Activated T-helper 9 cell treated with anti-CD3 and anti-CD28 coated beads, Interleukin-2, amount 50 U/mL, for 16 hours (primary cell): Measurements from ENCODE around the gene TDRKH.

ENCODE experiments used
- DNase-seq: peaks from one replicate; pipeline ENCODE4 v3.0.0-alpha.2; 2020; ENCODE audit warnings: low read depth

Gene TDRKH

GRCh38 chr1:151790071-151790939 lies at the start of gene TDRKH:
TDRKH (minus strand) TSS chr1:151790500; CDS start chr1:151783022, 7,478 bp downstream.
- peak; percentile 99 for DNase-seq

DNA sequence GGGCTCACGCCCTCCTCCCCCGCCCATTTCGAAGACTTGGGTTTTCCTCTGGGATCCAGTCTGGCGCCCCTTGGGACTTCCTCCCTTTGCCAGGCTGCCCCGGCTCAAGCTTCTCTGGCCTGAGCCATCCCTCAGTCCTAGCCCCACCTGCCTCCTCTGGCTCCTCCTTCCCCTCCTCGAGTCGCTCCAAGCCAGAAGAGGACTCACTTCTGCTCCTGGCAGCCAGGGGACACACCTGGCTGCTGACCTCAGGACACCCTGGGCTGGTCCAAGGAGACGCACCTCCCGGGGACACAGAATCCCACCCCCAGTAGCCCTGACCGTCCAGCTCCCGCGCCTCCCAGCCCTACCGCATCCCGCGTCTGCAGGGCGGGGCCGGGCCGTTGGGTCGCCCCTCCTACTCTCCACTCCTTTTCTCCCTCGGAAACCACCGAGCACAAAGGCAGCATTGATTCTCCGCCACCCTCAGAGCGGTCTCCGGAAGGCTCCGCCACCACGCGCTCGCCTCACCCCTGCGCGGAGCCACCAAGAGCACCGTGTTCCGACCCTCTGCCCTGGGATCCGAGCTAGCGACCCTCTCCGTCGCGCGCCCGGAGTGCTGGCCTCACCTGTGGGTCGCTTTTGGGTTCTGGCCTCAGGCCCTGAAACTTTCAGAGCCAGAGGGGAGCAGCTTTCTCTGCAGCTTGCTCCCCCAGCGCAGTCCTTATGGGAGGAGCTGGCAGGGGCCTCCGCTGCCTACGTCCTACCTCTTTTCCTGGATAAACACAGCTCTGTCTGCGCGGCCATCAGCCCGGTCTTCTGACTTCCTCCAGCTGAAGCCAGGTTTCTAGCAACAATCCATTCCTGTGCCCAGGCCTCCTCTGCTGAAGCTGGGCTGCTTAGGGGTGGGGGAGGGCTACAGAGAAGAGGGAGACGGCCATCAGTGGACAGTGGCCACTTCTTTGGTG lies 49.4 kb upstream of the TDRKH start, which contains the start of gene C2CD4D:
C2CD4D (minus strand) TSS at position 364 of the 947 bp plus-strand sequence. CDS start 831 bp downstream, outside the sequence.
- DNase-seq: peak; percentile 66

- no peak for DNase-seq
Measured at GRCh38 chr1:151839082-151839412, 48.7 kb upstream of the TDRKH start.

GRCh38 chr1:151838222-151839081 lies 48.2 kb upstream of the TDRKH start:
- peak; percentile 43 for DNase-seq

DNA sequence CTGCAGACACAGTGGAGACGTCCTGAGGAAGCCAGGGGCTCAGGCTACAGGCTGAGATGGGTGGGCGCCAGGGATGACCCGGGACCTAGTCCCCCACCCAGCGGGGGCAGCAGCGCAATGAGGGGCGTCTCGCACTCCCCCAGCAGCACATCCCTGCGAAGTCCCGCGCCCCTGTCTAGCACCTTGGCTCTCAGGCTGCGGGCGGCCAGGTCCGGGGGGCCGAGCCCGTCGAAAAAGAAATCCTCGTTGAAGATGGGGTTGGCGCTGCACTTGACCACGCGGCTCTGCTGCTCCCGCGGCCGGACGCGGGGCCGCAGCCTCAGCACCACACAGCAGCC lies 47.6 kb upstream of the TDRKH start:
- DNase-seq: no peak

- DNase-seq: no peak
Measured at GRCh38 chr1:151837197-151837596, 46.9 kb upstream of the TDRKH start.

GRCh38 chr1:151835596-151835995 lies 45.3 kb upstream of the TDRKH start:
- no peak for DNase-seq

GRCh38 chr1:151834239-151834638 lies 43.9 kb upstream of the TDRKH start:
- DNase-seq: no peak

DNA sequence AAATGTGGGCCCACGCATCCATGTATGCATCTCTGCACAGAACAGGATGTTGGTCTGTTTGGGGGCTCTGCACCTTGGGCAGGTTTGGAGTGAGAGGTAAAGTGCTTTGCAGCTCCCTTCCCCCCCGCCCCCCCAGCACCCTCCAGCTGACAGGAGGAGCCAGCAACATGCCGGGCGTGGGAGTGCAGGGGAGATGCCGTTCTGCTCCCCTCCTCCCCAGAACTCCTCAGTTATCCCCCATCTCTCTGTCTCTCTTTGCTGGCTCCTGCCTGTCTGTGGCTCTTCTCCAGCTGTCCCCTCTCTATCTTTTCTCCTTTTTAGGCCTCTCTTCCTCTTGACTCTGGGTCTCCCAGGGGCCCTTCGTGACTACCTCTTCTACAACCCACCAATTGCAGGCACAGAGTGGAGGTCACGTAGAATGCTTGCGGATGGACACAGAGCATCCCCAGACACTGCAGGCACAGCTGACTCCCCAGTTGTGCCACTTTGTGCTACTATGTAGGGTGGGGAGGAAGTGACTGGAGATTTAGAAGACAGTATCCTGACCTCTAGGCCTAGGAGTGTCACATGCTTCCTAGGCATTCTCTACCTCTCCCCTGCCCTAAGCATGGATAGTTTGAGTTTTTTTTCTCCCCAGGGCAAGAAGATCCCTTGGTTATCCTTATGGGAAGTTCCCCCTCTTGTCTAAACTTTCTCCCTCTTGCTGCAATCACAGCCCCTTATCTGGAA lies 43.0 kb upstream of the TDRKH start:
- DNase-seq: no peak

DNA sequence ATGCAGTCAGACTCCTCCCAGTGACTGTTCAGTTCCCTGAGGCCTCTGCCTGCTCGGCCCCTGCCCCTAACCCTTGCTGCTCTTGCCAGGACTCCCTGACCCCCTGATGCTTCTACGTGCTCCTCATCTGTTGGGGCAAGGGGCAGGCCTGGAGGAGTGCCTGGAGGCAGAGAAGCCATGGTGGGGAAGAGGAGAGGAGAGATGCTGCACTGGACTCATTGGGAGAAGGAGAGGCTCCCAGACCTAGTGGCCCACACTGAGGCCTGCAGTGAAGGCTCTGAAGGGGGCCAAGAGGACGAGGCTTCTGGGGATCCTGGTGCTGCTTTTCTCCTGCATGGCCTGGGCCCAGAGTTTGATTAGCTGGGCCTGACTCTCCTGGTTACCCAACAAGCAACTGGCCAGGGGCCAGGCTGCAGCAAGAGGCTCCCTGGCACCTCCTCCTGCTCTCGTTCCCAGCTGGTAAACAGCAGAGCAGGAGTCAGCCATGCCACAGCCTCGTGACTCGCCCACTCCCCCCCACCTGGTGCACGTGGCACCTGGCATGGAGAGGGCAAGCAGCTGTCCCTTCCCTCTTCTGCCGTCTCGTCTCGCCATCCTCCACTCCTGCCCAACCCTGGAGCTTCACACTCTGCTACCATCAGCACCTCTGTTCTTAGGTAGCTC lies 42.1 kb upstream of the TDRKH start:
- DNase-seq: no peak

DNA sequence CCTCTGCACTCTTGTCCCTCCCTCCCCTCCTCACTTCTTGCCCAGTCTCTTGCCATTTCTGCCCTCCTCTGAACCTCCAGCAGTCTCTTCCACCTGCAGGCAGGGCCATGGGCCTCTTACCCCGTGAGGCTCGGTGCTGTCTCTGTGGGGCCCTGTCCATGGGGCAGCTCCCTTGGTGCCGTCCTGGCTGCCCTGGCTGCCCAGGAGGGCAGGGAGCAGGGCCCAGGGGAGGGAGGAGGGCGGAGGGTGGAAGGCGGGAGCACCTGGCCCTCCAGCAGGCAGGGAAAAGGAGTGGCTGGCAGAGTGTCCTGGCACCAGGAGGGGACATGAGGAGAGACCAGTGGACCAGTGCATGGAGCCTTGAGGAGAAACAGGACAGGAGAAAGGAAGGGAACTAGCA lies 41.3 kb upstream of the TDRKH start, which contains the start of gene RORC:
RORC (minus strand) TSS at position 198 of the 400 bp plus-strand sequence; CDS start at position 160, 38 bp downstream.
- no peak for DNase-seq

DNA sequence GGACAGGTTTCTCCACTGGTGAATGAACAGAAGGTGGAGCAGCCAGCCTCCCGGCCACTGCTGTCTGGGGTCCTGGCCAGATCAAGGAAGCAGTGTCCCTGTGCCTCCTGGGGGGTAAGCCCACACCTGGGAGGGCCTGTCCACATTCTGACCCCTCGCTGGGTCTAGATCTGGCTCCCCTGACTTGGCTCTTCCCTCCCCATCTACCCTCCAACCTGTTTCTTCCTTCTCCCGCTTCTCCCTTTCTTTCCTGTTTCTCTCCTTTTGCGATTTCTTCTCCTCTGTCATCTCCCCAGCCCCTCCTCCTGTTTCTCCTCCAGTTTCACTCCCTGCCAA lies 40.9 kb upstream of the TDRKH start:
- no peak for DNase-seq

GRCh38 chr1:151830055-151830454 lies 39.8 kb upstream of the TDRKH start:
- no peak for DNase-seq

GRCh38 chr1:151829352-151830046 lies 39.2 kb upstream of the TDRKH start:
- DNase-seq: no peak

- no peak for DNase-seq
Measured at GRCh38 chr1:151828921-151829320, 38.6 kb upstream of the TDRKH start.

GRCh38 chr1:151827853-151828252 lies 37.6 kb upstream of the TDRKH start:
- DNase-seq: no peak

DNA sequence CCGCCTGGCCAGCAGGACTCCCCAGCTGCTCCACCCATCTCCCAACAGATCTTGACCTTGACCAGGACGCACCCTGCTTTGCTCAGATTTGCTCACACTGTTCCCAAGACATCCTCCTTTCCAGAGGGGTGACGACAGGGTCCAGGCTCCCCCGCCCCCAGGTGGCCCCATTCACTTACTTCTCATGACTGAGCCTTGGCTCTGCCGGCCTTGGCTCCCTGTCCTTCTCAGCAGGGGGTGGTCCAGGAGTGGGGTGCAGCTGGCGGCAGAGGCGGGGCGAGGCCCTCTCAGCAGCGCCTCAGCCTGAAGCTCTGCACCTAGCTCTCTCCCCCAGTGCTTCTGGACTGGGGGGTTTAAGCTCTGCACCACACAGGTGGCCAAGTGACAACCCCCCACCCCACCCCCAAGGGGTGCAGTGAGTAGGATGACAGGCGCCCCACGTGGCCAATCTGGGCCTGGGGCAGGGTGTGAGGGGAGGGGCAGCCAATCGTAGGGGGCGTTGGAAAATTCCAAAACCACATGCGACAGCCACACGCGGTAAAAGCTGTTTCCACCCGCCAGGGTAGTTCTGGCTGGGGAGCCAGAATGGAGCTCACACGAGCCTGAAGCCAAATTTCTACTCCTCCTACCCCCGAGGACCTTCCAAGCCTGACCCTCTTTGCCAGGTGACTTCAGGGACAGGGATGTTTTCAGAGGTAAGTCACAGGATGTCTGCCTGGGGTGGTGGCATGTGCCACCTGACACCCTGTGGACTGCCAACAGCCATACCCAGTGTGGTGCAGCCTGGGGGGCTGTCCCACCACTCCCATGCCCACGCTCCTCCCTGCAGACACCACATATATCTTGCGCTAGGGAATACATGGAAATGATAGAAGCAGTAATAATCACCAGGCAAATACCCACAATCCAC lies 35.7 kb upstream of the TDRKH start:
- peak; percentile 46 for DNase-seq

DNA sequence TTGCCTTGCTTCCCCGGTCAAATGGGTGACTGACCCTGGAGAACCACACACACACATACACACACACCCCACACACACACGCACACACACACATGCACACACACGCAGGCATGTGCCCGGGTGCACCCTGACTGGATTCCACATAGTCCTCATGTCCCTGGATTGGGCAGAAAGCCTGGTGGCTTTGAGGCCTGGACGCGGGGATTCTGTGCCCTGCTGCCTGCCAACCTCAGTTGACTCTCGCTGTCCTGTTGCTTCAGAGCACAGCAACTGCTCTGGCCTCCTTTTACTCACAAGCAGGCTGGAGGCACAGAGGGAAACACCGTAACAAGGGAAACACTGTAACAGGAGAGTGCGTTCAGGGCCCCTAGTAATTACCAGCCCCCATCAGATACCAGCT lies 34.9 kb upstream of the TDRKH start:
- DNase-seq: no peak

DNA sequence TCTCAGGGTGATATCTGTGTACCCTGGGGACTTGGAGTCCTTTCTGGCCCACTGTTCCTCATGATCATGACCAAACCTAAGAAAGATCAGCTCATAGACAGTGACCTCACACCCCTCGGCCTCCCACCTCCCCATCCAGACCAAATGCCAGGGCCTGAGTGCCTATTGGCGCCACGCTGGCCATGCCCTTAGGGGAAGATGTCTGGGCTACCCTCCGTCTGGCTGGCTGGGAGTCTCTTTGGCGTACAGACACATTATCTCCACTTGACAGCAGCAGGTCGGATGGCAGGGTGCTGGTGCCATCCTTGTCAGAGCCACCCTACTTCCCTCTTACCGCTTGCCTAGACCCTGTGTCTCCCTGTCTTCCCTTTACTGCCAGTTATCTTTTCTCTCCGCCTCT lies 32.9 kb upstream of the TDRKH start:
- no peak for DNase-seq
